HG03159 (cell line): Measurements from ENCODE around the gene ZNF488.

Source experiments
- ATAC-seq: cut with Tn5 transposase; IDR thresholded peaks from one replicate; pipeline ENCODE4 v1.9.1; 2021; ENCODE audit warnings: mild to moderate bottlenecking, moderate library complexity; ENCODE audit not compliant: unreplicated experiment

ZNF488 gene

GRCh38 chr10:47383261-47384147 is 589 bp downstream of the ZNF488 start:
- no peak for ATAC-seq

DNA sequence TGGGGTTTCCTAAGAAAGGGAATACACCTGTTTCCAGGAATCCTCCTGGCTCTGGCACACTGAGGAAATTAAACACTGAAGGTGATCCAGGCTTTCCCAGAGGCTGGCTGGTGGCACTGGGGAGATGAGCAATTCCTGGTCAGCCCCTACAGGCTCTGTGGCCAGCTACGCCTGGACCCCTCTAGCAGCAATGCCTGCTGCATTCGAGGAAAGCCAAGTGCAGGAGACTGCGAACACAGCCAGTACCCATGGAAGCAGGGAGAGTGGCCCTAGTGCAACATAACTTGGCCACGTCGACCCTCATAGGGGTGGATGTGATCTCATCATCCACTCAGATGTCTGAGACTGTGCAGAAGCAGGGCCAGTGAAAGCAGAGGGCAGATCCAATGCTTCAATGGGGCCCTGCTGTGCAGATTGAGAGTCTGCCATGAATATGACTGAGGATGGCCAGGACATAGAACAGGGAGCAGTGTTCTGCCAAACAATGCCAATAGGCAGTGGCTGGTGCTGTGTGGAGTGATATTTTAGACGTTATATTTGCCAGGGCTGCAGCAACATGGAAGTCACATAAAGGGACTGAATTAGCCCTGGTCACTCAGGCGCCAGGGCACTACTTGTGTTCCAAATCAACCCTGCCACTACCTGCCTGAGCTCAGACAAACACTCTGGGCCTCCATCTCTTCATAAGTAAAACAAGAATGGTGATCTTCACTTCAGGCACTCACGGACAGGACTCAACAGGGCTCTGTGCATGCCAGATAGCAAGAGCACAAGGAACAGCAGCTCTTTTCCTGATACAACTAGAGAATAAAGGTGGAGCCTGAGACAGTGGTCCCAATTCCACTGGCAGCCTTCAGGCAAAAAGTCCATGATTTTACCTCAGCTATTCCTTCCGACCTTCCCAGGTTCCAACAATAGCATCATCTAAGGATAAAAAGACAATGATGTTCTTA is 2.4 kb downstream of the ZNF488 start:
- ATAC-seq: no peak

DNA sequence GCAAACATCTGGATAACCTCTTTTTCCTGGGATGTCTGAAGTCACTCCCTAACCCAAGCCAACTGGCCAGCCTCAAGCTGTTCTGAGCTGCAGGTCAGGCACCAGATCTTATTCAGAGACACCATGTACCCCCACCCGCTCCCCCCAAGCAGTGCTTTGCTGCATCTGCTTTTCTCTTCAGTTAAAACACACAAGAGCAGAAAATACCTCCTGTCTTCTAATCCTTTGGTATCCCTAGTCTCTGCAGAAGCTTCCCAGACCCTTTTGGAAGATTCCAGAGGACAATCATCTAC is 3.0 kb downstream of the ZNF488 start:
- no peak for ATAC-seq

DNA sequence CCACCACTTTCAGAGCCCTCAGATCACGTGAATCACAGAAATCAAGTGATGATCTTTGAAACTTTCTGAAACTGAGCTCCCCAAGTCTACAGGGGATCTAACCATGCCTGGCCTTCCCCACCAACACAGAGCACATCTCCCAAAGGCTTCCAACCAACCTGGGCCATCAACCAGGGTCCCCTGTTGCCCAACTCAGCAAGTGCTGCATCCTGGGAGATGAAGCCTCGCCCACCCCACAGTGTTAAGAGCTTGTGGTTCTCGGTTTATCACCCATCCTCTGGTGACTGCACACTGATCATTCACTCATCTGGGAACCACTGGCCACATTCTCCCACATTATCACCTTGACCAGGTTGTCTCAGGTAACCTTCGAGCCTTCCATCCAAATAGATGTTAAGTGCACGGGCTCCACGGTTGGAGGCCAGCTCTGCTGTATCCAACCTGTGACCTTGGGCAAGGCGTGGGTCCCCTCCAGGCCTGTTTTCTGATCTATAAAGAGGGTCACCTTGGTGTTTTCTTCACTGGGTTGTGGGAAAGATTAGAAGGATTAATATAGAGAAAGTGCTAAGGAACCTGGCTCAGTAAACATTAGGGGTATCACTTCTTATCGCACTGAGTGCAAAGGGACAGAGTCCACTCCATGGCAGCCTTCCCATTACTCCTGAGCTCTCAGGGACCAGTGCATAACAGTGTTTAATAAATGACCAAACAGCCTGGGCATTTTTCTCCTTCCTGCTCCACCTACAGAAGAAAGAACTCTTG is 3.6 kb downstream of the ZNF488 start:
- no peak for ATAC-seq

DNA sequence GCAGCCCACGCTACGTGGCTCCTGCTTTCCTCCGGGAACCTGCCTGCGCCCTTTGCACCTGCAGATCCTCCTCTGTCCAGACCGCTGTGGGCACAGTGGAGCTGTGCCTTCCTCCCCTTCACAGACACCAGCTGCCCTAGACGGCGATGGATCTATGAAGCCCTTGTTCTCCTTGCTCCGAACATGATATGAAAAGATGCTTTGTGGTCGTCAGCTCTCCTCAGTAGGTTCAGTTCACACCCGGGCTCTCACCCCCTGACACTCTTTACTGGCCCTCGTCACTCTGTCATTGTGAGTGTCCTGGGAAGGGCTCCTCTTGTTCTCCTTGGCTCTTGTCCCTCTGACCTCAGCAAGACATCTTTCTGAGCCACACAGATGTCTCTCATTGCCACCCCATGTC is 4.2 kb downstream of the ZNF488 start:
- no peak for ATAC-seq

DNA sequence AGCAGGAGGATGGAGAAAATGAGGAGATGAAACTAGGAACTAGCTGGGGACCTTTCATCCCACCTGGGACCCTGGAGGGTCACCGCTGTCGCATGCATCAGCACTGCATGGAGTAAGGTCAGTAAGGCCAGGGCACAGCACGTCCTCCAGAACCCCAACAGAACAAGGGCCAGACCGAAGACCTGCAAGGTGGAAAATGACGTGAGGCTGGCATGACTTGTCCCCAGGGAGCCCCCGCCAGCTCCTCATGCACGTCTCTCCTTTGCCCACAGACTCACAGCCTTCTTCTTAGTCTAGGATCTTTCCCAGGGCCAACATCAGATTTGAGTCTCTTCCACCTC is 4.7 kb downstream of the ZNF488 start:
- no peak for ATAC-seq

- no peak for ATAC-seq
These were observed 5.3 kb downstream of the ZNF488 start for GRCh38 chr10:47378606-47379444.

GRCh38 chr10:47378183-47378510 is 5.9 kb downstream of the ZNF488 start:
- no peak for ATAC-seq

DNA sequence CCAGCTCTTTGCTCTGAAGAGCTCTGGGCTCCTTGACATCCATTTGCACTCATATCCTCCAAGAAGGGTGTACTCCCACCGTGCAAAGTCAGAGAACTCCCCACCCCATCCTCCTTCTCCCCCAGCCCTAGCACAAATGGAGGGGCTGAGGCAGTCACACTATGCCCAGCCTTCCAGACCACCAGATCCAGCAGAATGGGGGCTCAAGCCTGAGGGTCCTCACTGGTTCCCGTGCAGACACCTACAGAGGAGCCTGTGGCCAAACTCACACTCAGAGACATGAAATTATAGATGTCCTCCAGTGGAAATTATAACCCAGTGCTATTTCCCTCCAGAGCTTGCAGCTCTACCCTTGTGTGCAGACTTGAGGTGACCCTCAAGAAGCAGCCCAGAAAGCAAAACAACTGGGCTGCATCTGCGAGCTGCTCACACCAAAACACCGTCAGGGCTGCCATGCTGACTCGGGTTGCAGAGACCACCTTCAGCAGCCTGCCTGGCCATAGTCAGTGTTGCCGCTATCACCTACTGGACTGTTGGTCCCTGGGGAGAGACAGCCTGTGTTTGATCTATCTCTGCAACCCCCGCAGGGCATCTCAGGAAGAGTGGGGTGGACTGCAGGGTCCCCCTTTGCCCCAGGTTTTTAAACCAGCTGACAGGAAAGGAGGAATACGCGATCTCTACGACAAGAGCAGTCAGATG is 7.4 kb downstream of the ZNF488 start:
- no peak for ATAC-seq

GRCh38 chr10:47374611-47375536 is 9.2 kb downstream of the ZNF488 start:
- no peak for ATAC-seq

- no peak for ATAC-seq
These were observed 11.4 kb downstream of the ZNF488 start for GRCh38 chr10:47372726-47373125.

DNA sequence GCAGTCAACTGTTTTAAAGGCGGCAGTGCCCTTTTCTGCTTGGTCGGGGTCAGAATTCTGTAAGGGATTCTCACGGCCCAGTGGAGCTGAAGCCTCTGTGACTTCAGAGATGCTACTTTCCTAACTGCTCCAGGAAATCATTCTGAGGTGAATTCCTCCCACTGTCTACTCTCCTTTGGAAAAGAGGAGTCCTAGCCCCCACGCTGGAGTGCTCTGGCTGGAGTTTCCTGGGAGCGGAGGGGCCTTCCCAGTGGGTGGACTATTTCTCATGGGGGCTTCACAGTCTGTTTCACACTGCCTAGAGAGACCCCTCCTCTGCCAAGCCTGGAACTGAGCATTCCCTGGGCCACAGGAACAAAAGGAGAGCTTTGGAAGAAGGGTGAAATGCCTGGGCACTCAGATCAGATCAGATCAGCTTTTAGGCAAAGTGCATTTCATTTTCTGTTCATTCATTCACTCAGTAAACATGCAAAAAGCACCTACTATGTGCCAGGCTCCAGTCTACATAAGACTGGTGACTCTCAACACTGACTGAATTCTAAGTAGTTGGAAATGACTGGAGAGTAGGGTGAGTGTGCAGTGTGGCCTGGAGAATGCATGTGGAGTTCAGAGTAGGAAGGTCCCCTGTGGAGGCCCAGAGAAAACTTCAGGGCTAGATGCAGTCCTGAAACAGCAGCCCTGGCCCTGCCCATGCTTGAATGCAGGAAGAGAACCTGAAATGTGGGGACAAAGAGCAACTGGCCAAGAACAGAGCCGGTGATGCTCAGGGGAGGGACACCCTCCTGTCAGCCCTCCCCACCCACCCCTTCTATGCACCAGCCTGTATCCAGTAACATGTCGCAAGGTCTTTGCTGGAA is 12.2 kb downstream of the ZNF488 start:
- ATAC-seq: no peak

DNA sequence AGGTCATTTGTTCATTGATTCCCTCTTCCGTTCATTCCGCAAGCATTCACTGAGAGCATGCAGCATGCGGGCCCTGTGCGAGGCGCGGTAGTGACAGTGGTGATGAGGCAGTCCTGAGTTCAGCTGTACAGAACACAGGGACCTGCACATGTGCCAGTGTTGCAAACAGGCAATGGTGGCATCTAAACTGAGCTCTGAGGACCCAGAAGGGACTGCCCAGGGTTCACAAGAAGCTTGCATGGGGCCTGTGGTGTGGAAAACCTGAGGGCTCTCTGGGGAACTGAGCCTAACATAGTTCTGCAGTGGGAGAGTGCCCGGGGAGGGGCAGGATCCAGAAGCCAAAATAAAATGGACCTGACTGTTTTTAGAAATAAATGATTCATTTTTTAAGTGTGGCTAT is 13.2 kb downstream of the ZNF488 start:
- no peak for ATAC-seq

DNA sequence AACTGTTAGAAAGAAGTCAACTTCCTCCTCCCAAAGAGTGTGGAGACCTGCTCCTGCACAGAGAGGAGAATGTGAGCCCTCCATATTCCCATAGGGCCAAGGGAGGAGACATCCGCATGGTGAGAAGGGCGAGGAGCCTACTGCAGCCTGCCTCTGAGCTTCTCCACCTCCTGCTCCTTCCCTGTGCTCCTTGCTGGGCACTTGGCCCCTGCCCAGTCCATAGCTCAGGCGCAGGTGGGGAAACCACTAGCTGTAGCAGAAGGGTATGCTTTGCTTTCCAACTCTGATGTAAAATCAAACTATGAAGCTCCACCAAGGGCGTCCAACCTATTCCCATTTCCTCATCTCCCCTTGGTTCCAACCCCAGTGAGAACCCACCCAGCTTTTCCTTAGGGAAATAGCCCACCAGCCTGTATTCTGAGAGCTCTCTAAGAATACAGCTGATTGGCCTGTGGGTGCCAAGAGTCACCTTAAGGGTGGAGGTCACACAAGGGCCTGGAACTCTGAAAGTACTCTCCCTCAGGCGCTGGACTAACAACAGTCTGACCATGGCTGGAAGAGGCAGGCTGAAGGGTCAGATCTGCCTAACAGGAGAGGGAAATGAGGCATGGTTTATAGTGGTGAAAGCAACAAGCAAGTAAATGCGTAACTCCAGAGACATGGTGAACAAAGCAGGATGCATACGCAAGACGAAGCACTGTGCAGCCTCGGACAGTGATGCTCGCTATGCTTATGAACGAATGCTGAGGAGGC is 13.9 kb downstream of the ZNF488 start:
- no peak for ATAC-seq

GRCh38 chr10:47369251-47369894 is 14.7 kb downstream of the ZNF488 start:
- ATAC-seq: no peak

GRCh38 chr10:47368431-47369180 is 15.5 kb downstream of the ZNF488 start:
- ATAC-seq: no peak
